GM19455 (cell line): ENCODE measurements around the gene BRSK2.
"Not testable (repeated sequence)": the region's sequence is repeated elsewhere in the genome, so short reads cannot be mapped to it uniquely, and the experiment has no call there.

Source experiments
- ATAC-seq: cut with Tn5 transposase; IDR thresholded peaks from one replicate; pipeline ENCODE4 v1.9.1; 2021; ENCODE audit not compliant: unreplicated experiment

The BRSK2 gene

GRCh38 chr11:1406571-1407485 lies 17.1 kb downstream of the BRSK2 start:
- no peak for ATAC-seq

- no peak for ATAC-seq
Measured at GRCh38 chr11:1407668-1408067, 17.9 kb downstream of the BRSK2 start.

GRCh38 chr11:1408346-1408745 lies 18.6 kb downstream of the BRSK2 start:
- no peak for ATAC-seq

- ATAC-seq: no peak
Measured at GRCh38 chr11:1409108-1409851, 19.5 kb downstream of the BRSK2 start.

- ATAC-seq: not testable (repeated sequence)
Measured at GRCh38 chr11:1409852-1410125, 20.1 kb downstream of the BRSK2 start.

GRCh38 chr11:1410366-1411291 lies 20.9 kb downstream of the BRSK2 start:
- ATAC-seq: no peak

GRCh38 chr11:1411301-1411700 lies 21.6 kb downstream of the BRSK2 start:
- ATAC-seq: no peak

GRCh38 chr11:1411739-1412138 lies 22.0 kb downstream of the BRSK2 start:
- not testable (repeated sequence) for ATAC-seq

- no peak for ATAC-seq
Measured at GRCh38 chr11:1412377-1413095, 22.8 kb downstream of the BRSK2 start.

GRCh38 chr11:1414650-1415049 lies 24.9 kb downstream of the BRSK2 start:
- no peak for ATAC-seq

- ATAC-seq: no peak
Measured at GRCh38 chr11:1415631-1416030, 25.9 kb downstream of the BRSK2 start.

- not testable (repeated sequence) for ATAC-seq
Measured at GRCh38 chr11:1418192-1418795, 28.6 kb downstream of the BRSK2 start.

- ATAC-seq: no peak
Measured at GRCh38 chr11:1419811-1420210, 30.1 kb downstream of the BRSK2 start.

GRCh38 chr11:1421291-1421690 lies 31.6 kb downstream of the BRSK2 start:
- ATAC-seq: no peak

- no peak for ATAC-seq
Measured at GRCh38 chr11:1422481-1422880, 32.7 kb downstream of the BRSK2 start.

- ATAC-seq: no peak
Measured at GRCh38 chr11:1422981-1423380, 33.2 kb downstream of the BRSK2 start.

- not testable (repeated sequence) for ATAC-seq
Measured at GRCh38 chr11:1423406-1423805, 33.7 kb downstream of the BRSK2 start.

- no peak for ATAC-seq
Measured at GRCh38 chr11:1425006-1425405, 35.3 kb downstream of the BRSK2 start.

GRCh38 chr11:1425439-1425838 lies 35.7 kb downstream of the BRSK2 start:
- no peak for ATAC-seq

GRCh38 chr11:1428762-1429316 lies 39.1 kb downstream of the BRSK2 start:
- ATAC-seq: no peak
